ENCODE measurements around the gene RDH13. TPM values are rescaled to one million over a fixed set of nuclear protein-coding genes. Genes with fewer than 3 reads are reported as not detected.
A peak's percentile ranks its signal among the peaks of the same experiment; 100 is the strongest.

The RDH13 gene
- total and polyA plus RNA-seq, 10 of the 15 experiments (the other 5 are each of a cell fraction or from before 2014, with no cell fraction given): 1.3 to 11.6 (median 8.9) TPM

GRCh38 chr19:55068950-55069864, 6.3 kb upstream of the RDH13 start:
- RAD21 ChIA-PET (ENCODE audit: unreplicated experiment): no interaction called here
- 0 out of 2 replicates have a peak, but pooled peaks have one; percentile 12 for TF ChIP-seq CREB1 (IDR thresholded peaks at IDR 0.05; ENCODE audit: low read depth)
- TF ChIP-seq PKNOX1 (IDR thresholded peaks at IDR 0.05): 0 out of 2 replicates have a peak, but pooled peaks have one; percentile 4
- no peak for TF ChIP-seq EED (IDR thresholded peaks at IDR 0.05; ENCODE audit: low read depth)
- TF ChIP-seq BHLHE40 (IDR thresholded peaks at IDR 0.05; ENCODE audit: borderline replicate concordance in 1 of 2, low read depth in 2 of 2, low read length in 1 of 2): peak in 1 of 2 experiments; percentile 26; a peak in 1 of 4 replicates
- TF ChIP-seq KDM1A (IDR thresholded peaks at IDR 0.05; ENCODE audit: borderline replicate concordance): no peak

More at GRCh38 chr19:55068950-55069864, 6.3 kb upstream of the RDH13 start:
- FAIRE-seq (peak; percentile 61), ATAC-seq (peak; percentile 86), DNase-seq (ENCODE audit: low read depth, low spot score) (no peak)
- CTCF ChIA-PET: no interaction called here
- Histone ChIP-seq H3K4me2 (ENCODE audit: control insufficient read depth, insufficient read depth) (peak overlapping the region; percentile 33), H3K27me3 (replicated peaks in 1 of 2; ENCODE audit: control insufficient read depth in 2 of 2, insufficient read depth in 2 of 2, low read length in 1 of 2) (no peaks in the 10 kb centered on the region; a peak in 1 of 4 replicates), H3K4me1 (ENCODE audit: control insufficient read depth, insufficient read depth, low read length) (peaks cover 3% of the 10 kb centered on the region), H3K79me2 (ENCODE audit: control insufficient read depth, insufficient read depth, low read length) (no peaks in the 10 kb centered on the region), H3K9me3 (replicated peaks; ENCODE audit: control insufficient read depth, insufficient read depth, low read length) (no peaks in the 10 kb centered on the region), H3K4me3 (no peak overlapping the region), H3K36me3 (ENCODE audit: control insufficient read depth in 2 of 2, insufficient read depth in 2 of 2, low read length in 1 of 2) (no peaks in the 10 kb centered on the region), H4K20me1 (ENCODE audit: control insufficient read depth, insufficient read depth) (no peaks in the 10 kb centered on the region), H2AFZ (ENCODE audit: control insufficient read depth, low read depth, low read length) (0 out of 2 replicates have a peak overlapping the region, but pooled peaks have one; percentile 29), H3K27ac (ENCODE audit: control insufficient read depth, insufficient read depth) (no peak overlapping the region), H3K9ac (ENCODE audit: control insufficient read depth, insufficient read depth, low read length) (no peak overlapping the region)
- intact Hi-C loops (cut with micrococcal nuclease; ENCODE audit: unreplicated experiment): no loop called here
- POLR2A ChIA-PET: no interaction called here
- SMC1A ChIA-PET (ENCODE audit: uncharacterized antibody, unreplicated experiment): no interaction called here
- 7% methylated on average over 23 of the region's 30 CpGs for WGBS (ENCODE audit: insufficient coverage, insufficient replicate concordance, low lambda C conversion rate, missing lambda C conversion rate)
- in situ Hi-C loops (cut with MboI): no loop called here
- BruUV-seq (replicated peaks): no TSS peak

Data from GM12878 (cell line).